ENCODE data around the gene ABCC12.

DNA sequence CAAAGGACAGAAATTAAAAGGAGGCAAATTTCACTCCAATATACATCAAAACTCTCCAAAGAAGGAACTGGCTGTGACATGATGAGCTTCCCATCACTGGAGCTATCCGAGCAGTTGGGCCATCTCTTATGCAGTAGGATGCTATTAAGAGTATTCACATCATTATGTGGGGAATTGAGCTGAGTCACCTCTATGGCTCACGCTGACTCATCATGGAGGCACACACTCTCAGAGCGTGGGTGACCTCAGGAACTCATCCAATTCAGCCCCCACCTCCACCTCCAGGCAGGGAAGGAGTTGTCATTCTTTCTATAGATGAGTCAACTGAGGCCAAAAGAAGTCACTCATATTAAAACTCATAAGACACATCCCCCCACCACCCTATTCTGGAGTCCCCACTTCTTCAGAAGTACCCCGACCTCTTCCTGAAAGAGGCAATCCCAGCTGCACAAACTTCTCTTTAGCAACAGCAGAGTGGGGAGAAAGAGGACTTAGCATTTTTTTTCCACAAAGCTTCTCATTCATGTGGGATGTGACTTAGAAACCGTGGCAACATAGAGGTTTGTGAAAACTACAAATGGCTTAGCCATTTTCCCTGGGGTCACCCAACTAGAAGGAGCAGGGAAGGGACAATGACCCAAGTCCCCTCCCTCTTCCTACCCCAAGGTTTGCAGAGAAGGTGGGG is 32.5 kb downstream of the ABCC12 start:
- TF ChIP-seq GATA2 (IDR thresholded peaks at IDR 0.05; ENCODE audit: low read depth, low read length): no peak
- TF ChIP-seq GATA3 (IDR thresholded peaks at IDR 0.05; ENCODE audit: low read depth, low read length): no peak

Data from SH-SY5Y (cell line).